ENCODE data around the gene FAM98C.

The FAM98C gene

DNA sequence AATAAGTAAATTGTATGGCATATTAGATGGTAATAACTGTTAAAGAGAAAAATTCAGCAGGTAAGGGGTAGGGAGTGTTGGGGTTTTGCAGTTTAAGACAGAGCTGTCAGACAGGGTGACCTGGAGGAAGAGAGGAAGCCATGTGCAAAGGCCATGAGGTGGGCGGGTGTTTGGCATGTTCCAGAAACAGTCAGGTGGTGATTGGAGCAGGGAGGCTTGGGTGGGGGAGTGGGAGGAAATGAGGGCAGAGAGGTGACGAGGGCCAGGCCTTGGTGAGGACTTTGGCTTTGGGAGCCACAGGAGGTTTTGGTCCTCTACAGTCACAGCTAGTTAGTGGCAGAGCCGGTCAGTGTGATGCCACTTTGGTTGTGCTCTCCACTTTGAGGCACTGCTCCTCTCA is 50.7 kb downstream of the FAM98C start:
- Histone ChIP-seq H3K27me3 (ENCODE audit: low read depth, low read length) (no peaks in the 10 kb centered on the region), H4K20me1 (ENCODE audit: insufficient read depth, low read length) (peaks cover 4% of the 10 kb centered on the region; the same call in 1 of the 2 replicates), H3K4me2 (ENCODE audit: low read length) (no peak overlapping the region), H3K4me1 (ENCODE audit: low read length) (no peaks in the 10 kb centered on the region), H3K9me3 (ENCODE audit: insufficient read depth, low read length) (no peaks in the 10 kb centered on the region), H3K79me2 (ENCODE audit: low read length) (no peaks in the 10 kb centered on the region), H3K27ac (ENCODE audit: low read length) (no peak overlapping the region), H3K9ac (ENCODE audit: low read length) (no peak overlapping the region), H3K36me3 (replicated peaks; ENCODE audit: low read depth, low read length) (peaks cover 10% of the 10 kb centered on the region), H2AFZ (ENCODE audit: low read depth, low read length) (no peak overlapping the region), H3K4me3 (ENCODE audit: low read length) (no peak overlapping the region)
- TF ChIP-seq EZH2phosphoT487 (IDR thresholded peaks at IDR 0.05; ENCODE audit: low read depth) = no peak
- TF ChIP-seq, protein P1, sequence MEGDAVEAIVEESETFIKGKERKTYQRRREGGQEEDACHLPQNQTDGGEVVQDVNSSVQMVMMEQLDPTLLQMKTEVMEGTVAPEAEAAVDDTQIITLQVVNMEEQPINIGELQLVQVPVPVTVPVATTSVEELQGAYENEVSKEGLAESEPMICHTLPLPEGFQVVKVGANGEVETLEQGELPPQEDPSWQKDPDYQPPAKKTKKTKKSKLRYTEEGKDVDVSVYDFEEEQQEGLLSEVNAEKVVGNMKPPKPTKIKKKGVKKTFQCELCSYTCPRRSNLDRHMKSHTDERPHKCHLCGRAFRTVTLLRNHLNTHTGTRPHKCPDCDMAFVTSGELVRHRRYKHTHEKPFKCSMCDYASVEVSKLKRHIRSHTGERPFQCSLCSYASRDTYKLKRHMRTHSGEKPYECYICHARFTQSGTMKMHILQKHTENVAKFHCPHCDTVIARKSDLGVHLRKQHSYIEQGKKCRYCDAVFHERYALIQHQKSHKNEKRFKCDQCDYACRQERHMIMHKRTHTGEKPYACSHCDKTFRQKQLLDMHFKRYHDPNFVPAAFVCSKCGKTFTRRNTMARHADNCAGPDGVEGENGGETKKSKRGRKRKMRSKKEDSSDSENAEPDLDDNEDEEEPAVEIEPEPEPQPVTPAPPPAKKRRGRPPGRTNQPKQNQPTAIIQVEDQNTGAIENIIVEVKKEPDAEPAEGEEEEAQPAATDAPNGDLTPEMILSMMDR (IDR thresholded peaks at IDR 0.05; ENCODE audit: low read depth, low read length) = no peak

DNA sequence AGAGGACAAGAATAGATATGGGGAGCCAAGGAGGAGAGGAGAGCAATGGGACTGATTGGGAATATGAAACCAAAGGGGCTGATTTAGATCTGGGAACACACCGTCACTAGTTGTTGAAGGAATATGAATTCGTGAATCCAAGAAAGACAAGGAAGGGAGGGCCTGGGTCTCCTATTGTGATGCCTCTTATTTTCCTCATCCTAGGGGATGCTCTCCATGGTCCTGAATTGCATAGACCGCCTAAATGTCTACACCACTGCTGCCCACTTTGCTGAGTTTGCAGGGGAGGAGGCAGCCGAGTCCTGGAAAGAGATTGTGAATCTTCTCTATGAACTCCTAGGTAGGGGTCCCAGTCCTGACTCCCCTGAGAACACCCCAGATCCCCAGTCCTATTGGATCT is 52.1 kb downstream of the FAM98C start:
- H3K27ac ChIP-seq (ENCODE audit: low read length) = no peak overlapping the region

DNA sequence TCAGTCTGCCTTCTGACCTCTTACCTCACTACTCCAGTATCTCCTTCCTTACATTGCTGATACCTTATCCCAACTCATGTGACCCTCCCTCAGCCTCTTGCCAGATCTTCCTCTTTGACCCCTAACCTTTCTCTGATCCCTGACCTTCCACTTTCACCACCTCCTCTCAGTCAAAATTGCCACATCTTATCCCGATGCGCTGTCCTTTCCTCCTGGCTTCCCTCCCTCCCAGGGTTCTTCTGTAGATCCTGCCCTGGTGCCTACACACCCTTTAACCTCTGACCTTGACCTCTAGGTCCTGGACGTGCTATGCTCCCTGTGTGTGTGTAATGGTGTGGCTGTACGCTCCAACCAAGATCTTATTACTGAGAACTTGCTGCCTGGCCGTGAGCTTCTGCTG is 54.3 kb downstream of the FAM98C start:
- no peak overlapping the region for H3K9ac ChIP-seq (ENCODE audit: low read length)
- H3K27ac ChIP-seq (ENCODE audit: low read length) = no peak overlapping the region
- H3K9me3 ChIP-seq (ENCODE audit: insufficient read depth, low read length) = no peaks in the 10 kb centered on the region
- H4K20me1 ChIP-seq (ENCODE audit: insufficient read depth, low read length) = peaks cover 4% of the 10 kb centered on the region; the same call in 1 of the 2 replicates
- no peak overlapping the region for H2AFZ ChIP-seq (ENCODE audit: low read depth, low read length)
- no peak for TF ChIP-seq EZH2phosphoT487 (IDR thresholded peaks at IDR 0.05; ENCODE audit: low read depth)
- TF ChIP-seq, protein P1 (IDR thresholded peaks at IDR 0.05; ENCODE audit: low read depth, low read length) = no peak
- H3K4me1 ChIP-seq (ENCODE audit: low read length) = no peaks in the 10 kb centered on the region
- H3K4me3 ChIP-seq (ENCODE audit: low read length) = no peak overlapping the region
- H3K4me2 ChIP-seq (ENCODE audit: low read length) = no peak overlapping the region
- H3K79me2 ChIP-seq (ENCODE audit: low read length) = no peaks in the 10 kb centered on the region
- no peaks in the 10 kb centered on the region for H3K27me3 ChIP-seq (ENCODE audit: low read depth, low read length)
- H3K36me3 ChIP-seq (replicated peaks; ENCODE audit: low read depth, low read length) = peaks cover 13% of the 10 kb centered on the region

More for the DNA sequence above, 52.1 kb downstream of the FAM98C start:
- no peak overlapping the region for H3K4me2 ChIP-seq (ENCODE audit: low read length)
- TF ChIP-seq, protein P1 (IDR thresholded peaks at IDR 0.05; ENCODE audit: low read depth, low read length) = no peak
- TF ChIP-seq EZH2phosphoT487 (IDR thresholded peaks at IDR 0.05; ENCODE audit: low read depth) = no peak
- H2AFZ ChIP-seq (ENCODE audit: low read depth, low read length) = no peak overlapping the region
- H3K79me2 ChIP-seq (ENCODE audit: low read length) = no peaks in the 10 kb centered on the region
- H3K36me3 ChIP-seq (replicated peaks; ENCODE audit: low read depth, low read length) = peaks cover 11% of the 10 kb centered on the region
- H4K20me1 ChIP-seq (ENCODE audit: insufficient read depth, low read length) = peaks cover 4% of the 10 kb centered on the region; the same call in 1 of the 2 replicates
- H3K27me3 ChIP-seq (ENCODE audit: low read depth, low read length) = no peaks in the 10 kb centered on the region
- H3K4me1 ChIP-seq (ENCODE audit: low read length) = no peaks in the 10 kb centered on the region
- H3K9me3 ChIP-seq (ENCODE audit: insufficient read depth, low read length) = no peaks in the 10 kb centered on the region
- no peak overlapping the region for H3K4me3 ChIP-seq (ENCODE audit: low read length)
- no peak overlapping the region for H3K9ac ChIP-seq (ENCODE audit: low read length)

DNA sequence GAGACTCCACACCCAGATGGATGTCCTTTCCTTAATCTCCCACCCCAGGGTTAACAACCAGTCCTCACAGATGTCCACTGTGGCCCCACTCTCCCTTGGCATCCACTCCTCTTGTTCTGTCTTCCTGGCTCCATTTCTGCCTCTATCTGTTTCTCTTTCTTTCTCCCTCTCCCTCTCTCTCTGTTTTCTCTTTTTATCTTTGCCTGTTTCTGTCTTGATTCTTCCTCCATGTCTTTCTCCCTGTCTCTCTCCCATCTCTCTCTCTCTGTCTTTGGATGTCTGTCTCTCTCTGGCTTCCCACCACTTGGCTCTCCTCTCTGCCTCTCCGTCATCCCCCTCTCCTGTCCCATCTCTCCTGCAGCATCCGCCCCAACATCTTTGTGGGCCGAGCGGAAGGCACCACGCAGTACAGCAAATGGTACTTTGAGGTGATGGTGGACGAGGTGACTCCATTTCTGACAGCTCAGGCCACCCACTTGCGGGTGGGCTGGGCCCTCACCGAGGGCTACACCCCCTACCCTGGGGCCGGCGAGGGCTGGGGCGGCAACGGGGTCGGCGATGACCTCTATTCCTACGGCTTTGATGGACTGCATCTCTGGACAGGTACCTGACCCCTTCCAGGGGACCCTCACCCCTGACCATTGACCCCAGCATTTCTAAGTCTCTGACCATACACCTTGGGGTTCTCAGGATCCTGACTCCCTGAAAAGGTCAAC is 55.0 kb downstream of the FAM98C start:
- H3K79me2 ChIP-seq (ENCODE audit: low read length) = no peaks in the 10 kb centered on the region
- H3K27ac ChIP-seq (ENCODE audit: low read length) = no peak overlapping the region
- no peak overlapping the region for H3K4me3 ChIP-seq (ENCODE audit: low read length)
- no peak overlapping the region for H3K4me2 ChIP-seq (ENCODE audit: low read length)
- no peaks in the 10 kb centered on the region for H3K27me3 ChIP-seq (ENCODE audit: low read depth, low read length)
- peaks cover 4% of the 10 kb centered on the region; the same call in 1 of the 2 replicates for H4K20me1 ChIP-seq (ENCODE audit: insufficient read depth, low read length)
- TF ChIP-seq, protein P1 (IDR thresholded peaks at IDR 0.05; ENCODE audit: low read depth, low read length) = no peak
- TF ChIP-seq EZH2phosphoT487 (IDR thresholded peaks at IDR 0.05; ENCODE audit: low read depth) = no peak
- H3K9me3 ChIP-seq (ENCODE audit: insufficient read depth, low read length) = no peaks in the 10 kb centered on the region
- H3K4me1 ChIP-seq (ENCODE audit: low read length) = no peaks in the 10 kb centered on the region
- peaks cover 11% of the 10 kb centered on the region for H3K36me3 ChIP-seq (replicated peaks; ENCODE audit: low read depth, low read length)
- H2AFZ ChIP-seq (ENCODE audit: low read depth, low read length) = no peak overlapping the region
- H3K9ac ChIP-seq (ENCODE audit: low read length) = no peak overlapping the region

Data from OCI-LY3 (cell line).